ENCODE measurements around the gene SPSB3.

SPSB3 gene

GRCh38 chr16:1771188-1771863 lies 11.0 kb downstream of the SPSB3 start, which contains the start of gene NME3:
Gene NME3, minus strand, starts transcription at chr16:1771543. Its CDS starts 9 bp downstream, at chr16:1771534.
- TF ChIP-seq, protein P1, sequence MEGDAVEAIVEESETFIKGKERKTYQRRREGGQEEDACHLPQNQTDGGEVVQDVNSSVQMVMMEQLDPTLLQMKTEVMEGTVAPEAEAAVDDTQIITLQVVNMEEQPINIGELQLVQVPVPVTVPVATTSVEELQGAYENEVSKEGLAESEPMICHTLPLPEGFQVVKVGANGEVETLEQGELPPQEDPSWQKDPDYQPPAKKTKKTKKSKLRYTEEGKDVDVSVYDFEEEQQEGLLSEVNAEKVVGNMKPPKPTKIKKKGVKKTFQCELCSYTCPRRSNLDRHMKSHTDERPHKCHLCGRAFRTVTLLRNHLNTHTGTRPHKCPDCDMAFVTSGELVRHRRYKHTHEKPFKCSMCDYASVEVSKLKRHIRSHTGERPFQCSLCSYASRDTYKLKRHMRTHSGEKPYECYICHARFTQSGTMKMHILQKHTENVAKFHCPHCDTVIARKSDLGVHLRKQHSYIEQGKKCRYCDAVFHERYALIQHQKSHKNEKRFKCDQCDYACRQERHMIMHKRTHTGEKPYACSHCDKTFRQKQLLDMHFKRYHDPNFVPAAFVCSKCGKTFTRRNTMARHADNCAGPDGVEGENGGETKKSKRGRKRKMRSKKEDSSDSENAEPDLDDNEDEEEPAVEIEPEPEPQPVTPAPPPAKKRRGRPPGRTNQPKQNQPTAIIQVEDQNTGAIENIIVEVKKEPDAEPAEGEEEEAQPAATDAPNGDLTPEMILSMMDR (IDR thresholded peaks at IDR 0.05; ENCODE audit: low read depth, low read length, missing control alignments), result no peak
- DNase-seq (ENCODE audit: extremely low read depth, low read depth), result no peak
- H3K4me3 ChIP-seq (replicated peaks; ENCODE audit: low read depth, low read length), result peak within 1 kb of the TSS; percentile 91

DNA sequence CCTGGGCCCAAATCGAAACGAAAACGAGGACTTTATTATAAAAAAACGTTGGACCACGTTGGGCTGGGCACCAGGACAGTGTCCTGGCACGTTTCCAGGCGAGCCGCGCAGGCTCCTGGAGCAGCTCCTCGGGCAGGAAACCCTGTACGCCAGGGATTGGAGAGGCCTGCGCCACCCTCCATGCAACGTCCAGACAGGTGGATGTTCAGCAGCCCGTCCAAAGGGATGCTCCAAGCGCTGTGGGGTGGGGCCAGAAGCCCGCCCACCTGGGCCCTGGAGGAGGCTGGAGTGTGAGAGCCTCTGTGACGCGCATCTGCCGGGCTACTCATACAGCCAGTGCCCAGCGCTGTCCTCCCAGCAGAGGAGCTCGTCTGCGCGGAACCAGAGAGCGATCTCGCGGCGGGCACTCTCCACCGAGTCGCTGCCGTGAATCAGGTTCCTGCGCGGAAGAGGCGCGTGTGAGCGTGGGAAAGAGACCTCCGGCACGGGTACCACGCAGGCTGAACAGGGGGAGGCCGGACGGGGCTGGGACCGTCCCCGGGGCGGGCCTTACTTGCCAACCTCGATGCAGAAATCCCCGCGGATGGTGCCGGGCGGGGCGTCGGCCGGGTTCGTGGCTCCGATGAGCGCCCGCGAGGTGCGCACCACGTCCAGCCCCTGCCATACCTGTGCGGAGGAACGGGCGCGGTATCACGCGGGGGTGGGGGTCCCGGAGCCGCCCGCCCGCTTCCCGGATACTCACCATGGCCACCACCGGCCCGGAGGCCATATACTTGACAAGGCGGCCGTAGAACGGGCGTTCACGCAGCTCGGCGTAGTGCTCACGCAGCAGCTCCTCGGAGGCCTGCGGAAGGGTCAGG lies 11.8 kb downstream of the SPSB3 start:
- no peak for DNase-seq (ENCODE audit: extremely low read depth, low read depth)
- TF ChIP-seq, protein P1 (IDR thresholded peaks at IDR 0.05; ENCODE audit: low read depth, low read length, missing control alignments), result no peak
- H3K4me3 ChIP-seq (replicated peaks; ENCODE audit: low read depth, low read length), result peak overlapping the region; percentile 91

DNA sequence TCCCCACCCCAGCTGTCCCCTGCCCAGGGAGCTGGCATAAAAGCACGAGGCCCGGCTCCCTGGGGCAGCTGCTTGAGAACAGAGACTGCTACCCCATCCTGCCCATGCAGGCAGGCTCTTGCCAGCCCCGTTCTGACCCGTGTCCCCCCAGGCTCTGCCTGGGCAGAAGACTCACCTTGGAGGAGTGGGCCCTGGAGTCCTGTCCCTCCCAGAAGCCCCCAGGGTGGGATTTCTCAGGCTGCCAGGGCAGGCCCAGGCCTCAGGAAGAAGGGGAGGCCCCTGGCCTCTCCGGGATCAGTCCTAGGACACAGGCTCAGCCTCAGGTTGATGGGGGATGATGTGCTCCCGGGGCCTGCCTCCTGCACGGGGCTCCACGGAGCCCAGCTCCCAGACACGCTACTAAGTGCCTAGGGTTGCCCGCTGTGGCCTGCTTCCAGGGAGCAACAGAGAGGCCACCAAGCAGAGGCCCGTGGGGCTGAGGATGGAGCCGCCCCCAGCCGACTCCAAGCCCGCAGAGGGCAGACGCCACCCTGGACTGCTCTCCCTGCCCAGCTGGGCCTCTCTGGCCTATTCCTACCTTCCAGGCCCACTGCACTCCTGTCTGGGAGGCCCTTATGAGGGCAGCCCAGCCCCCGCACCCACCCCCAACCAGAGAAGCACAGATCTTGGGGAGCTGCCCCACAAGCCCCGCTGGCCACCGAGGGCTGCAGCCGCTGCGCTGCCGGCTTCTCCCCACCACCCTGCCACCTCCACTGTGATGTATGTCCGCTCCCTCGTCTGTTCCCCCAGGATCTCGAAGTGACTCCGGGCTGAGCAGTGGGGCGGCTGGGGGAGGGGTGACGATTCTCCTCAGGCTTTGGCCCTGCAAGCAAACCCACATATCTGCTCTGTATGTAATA lies 12.7 kb downstream of the SPSB3 start:
- TF ChIP-seq, protein P1 (IDR thresholded peaks at IDR 0.05; ENCODE audit: low read depth, low read length, missing control alignments), result no peak
- peak overlapping the region; percentile 91 for H3K4me3 ChIP-seq (replicated peaks; ENCODE audit: low read depth, low read length)
- no peak for DNase-seq (ENCODE audit: extremely low read depth, low read depth)

DNA sequence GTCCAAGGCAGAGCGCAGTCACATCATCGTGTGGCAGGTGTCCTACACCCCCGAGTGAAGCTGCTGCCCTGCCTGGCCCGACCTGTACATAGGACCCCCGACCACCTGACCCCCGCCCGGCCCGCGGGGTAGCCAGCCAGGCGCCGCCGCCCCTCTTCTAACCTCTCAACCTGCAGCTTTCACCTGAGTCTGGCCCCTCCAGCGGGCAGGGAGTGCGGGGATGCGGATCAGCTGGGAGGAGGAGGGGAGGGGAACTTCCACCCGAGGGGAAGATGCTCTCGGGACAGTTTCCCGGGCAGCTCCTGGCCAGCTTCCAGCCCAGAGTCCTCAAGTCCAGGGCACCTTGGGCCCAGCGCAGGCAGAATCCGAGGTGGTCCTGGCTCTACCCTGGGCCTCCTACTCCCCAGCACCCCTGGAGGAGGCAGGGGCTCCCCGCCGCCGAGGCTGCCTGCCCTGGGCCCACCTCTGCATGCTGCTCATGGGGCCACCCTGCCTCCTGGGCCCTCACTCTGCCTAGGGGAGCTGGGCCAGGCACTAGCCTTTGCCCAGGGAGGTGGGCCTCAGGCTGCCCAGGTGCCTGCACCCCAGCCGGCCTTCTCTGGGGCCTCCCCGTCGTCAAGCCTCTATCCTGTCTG lies 13.5 kb downstream of the SPSB3 start:
- no peak overlapping the region for H3K4me3 ChIP-seq (replicated peaks; ENCODE audit: low read depth, low read length)
- TF ChIP-seq, protein P1 (IDR thresholded peaks at IDR 0.05; ENCODE audit: low read depth, low read length, missing control alignments), result no peak
- DNase-seq (ENCODE audit: extremely low read depth, low read depth), result no peak

- H3K4me3 ChIP-seq (replicated peaks; ENCODE audit: low read depth, low read length), result no peak overlapping the region
- DNase-seq (ENCODE audit: extremely low read depth, low read depth), result no peak
- TF ChIP-seq, protein P1 (IDR thresholded peaks at IDR 0.05; ENCODE audit: low read depth, low read length, missing control alignments), result no peak
These were observed 14.2 kb downstream of the SPSB3 start for GRCh38 chr16:1768061-1768766.
